Measurements from ENCODE around the gene IL13RA1. TPM values are rescaled to one million over a fixed set of nuclear protein-coding genes. Genes with fewer than 3 reads are reported as not detected.

Gene IL13RA1
- total and polyA plus RNA-seq, 5 donors from 2014 or later, result 0.03 to 0.40 TPM; not detected in 3

GRCh38 chrX:118839334-118839958, 112.0 kb downstream of the IL13RA1 start:
- Mint-ChIP-seq H3K27ac (no peak overlapping the region), H3K9me3 (peaks cover 0 to 6% (median 0%) of the 10 kb centered on the region in 7 donors), H3K4me3 (peak overlapping the region in 1 of 4 donors; percentile 33), H3K4me1 (no peaks in the 10 kb centered on the region), H3K36me3 (no peaks in the 10 kb centered on the region), H3K27me3 (peaks cover 10% of the 10 kb centered on the region)
- H3K27ac ChIP-seq (ENCODE audit: insufficient read depth, low read length, poor library complexity, severe bottlenecking), result no peak overlapping the region
- no peak for ATAC-seq (ENCODE audit: low read depth in 2 of 2)
- H3K36me3 ChIP-seq (ENCODE audit: control insufficient read depth, insufficient read depth, low read length), result no peaks in the 10 kb centered on the region
- no peak overlapping the region for H3K4me3 ChIP-seq (ENCODE audit: low read depth, low read length)
- H3K9me3 ChIP-seq (ENCODE audit: control insufficient read depth in 2 of 2, low read length in 2 of 2), result no peaks in the 10 kb centered on the region
- H3K4me1 ChIP-seq (ENCODE audit: control insufficient read depth, insufficient read depth, low read length, poor library complexity, severe bottlenecking), result no peaks in the 10 kb centered on the region
- DNase-seq, result peak; percentile 9 to 33 (median 18)
- peaks cover 8% of the 10 kb centered on the region for H3K27me3 ChIP-seq (ENCODE audit: control insufficient read depth, insufficient read depth, low read length)

Other genes starting within 250 kb of the IL13RA1 start
- gene DOCK11, start 231.8 kb upstream of the IL13RA1 start, total RNA-seq, result 126 TPM
- 10 to 100 TPM; 26.5 to 36.4 (median 31.8) TPM for gene DOCK11, start 231.8 kb upstream of the IL13RA1 start, polyA plus RNA-seq
- gene ZCCHC12, start 96.2 kb downstream of the IL13RA1 start, total RNA-seq, result 0.17 TPM
- gene ZCCHC12, start 96.2 kb downstream of the IL13RA1 start, polyA plus RNA-seq, result under 1 TPM in 2 of 4 donors, not detected in 2; 0.28 to 0.32 TPM
- 5.3 TPM for gene LONRF3, start 247.0 kb downstream of the IL13RA1 start, total RNA-seq
- 1 to 10 TPM; 1.2 to 1.9 (median 1.5) TPM for gene LONRF3, start 247.0 kb downstream of the IL13RA1 start, polyA plus RNA-seq

Data from CD4-positive, CD25-positive, alpha-beta regulatory T cell (primary cell).